DMS153 treated with DMSO at 0.1 percent for 48 hours (cell line): ENCODE data around the gene MYO18B.
A peak's percentile ranks its signal among the peaks of the same experiment; 100 is the strongest.

ENCODE experiments used
- DNase-seq: peaks from one replicate; lab custom pipeline; 2025; ENCODE audit not compliant: unreplicated experiment; lab: John Stamatoyannopoulos, UW

Gene MYO18B

DNA sequence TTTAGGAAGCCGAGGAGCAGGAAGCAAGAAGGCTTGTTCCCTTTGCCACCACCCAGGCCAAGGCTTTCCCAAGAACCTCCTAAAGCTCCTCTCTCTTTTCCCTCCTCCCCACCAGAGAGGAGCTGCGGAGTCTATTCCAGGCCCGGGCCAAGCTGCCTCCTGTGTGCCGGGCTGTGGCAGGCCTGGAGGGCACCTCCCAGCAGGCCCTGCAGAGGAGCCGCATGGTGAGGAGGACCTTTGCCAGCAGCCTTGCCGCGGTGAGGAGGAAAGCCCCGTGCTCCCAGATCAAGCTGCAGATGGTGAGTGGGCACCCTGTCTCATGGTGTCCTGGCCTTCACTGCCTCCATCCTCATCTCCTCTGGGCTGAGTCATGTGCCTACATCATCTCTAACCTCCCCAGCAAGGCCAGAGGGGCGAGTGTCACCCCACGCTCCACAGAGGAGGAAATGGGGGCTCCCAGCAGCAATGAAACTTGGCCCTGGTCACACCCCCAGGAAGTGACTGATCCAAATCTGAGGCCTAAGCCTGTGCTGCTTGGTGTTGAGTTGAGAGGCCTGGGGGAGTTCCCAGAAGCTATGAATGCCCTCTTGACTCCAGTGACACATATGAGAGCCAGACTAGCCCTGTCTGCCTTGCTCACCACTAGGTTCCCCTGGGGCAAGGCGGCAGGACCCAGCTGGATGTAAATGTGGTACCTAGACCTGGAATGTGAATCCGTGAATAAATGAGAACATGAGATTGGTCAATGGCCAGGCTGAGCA is 104.2 kb downstream of the MYO18B start:
- no peak for DNase-seq

DNA sequence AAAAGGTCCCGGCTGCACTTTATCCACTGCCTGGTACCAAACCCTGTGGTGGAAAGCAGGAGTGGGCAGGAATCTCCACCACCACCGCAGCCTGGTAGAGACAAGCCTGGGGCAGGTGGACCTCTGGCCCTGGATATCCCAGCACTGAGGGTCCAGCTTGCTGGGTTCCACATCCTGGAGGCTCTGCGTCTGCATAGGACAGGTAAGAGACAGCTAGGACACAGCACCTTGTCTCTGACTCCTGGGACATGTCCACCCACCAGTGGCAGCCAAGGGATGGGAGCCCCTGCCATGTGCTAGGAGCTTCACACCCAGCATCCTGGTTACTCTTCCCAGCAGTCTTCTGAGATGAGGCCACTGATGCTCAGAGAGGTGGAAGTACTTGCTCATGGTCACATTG is 105.5 kb downstream of the MYO18B start:
- no peak for DNase-seq

DNA sequence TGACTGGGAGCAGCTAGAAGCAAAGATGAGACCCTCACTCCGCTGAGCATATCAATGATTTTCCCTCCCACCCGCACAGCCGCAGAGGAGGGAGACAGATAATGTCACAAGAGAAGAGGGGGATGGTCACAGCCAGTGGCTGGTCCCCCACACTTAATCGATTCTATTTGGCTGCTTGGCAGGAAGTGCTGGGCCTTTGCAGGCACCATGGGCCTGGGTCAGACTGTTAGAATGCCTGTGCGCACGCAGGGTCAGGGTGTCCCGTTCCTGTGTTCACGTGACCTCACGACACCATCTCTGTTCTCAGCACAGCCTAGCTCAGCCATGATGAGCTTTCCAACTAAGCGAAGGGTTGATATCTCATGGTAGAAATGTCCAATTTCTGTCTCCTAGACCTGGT is 107.0 kb downstream of the MYO18B start:
- no peak for DNase-seq

DNA sequence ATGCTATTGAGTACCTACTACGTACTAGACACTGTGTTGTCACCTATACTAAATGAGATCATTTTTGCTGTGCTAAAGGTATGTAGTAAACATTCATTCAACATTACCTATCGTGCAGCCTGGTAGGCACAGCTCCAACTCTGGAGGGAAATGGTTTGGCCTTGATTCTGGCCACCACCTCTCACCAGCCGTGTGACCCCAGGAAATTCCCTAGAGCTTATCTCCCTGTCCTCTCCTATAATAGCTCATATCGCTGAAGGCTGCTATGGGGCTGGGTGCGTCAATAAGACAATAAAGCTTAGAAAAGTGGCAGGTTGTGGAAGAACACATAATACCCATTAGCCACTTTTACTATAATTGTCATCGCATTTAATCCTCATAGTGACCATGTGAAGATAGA is 107.5 kb downstream of the MYO18B start:
- DNase-seq = no peak

DNA sequence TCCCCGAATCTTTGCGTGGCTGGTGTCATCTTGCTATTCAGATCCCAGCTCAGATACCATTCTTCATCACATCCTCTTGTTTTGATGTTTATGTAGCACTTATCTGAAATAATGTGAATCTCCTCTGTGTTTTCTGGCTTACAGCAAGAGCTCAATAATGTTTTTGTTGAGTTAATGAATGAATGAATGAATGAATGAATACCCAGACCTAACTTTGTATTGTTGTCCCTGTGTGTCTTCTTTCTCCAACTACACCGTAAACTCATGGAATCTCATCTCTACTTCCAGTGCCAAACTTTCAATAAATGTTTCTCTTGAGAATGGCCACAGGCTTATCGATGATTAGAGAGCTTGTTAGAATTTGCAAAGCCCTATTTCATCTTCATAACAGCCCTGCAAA is 110.2 kb downstream of the MYO18B start:
- DNase-seq = no peak

DNA sequence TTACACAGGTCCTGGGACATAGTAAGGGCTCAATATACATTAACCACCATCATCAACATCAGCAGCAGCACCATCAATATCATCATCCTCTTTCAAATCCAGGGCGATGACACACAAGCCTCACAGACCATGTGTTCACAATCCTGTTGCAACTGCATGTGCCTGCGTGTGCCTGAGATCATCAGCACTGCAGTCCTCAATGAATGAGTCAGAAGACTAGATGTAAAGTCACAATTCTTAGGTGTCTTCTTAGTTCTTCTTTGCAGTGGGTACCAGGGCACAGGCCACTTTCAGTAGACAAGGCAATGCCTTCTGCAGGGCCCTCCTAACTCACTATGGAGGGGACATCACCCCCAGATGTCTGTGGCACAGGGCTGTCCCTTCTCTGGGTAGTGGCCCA is 111.1 kb downstream of the MYO18B start:
- DNase-seq = no peak

DNA sequence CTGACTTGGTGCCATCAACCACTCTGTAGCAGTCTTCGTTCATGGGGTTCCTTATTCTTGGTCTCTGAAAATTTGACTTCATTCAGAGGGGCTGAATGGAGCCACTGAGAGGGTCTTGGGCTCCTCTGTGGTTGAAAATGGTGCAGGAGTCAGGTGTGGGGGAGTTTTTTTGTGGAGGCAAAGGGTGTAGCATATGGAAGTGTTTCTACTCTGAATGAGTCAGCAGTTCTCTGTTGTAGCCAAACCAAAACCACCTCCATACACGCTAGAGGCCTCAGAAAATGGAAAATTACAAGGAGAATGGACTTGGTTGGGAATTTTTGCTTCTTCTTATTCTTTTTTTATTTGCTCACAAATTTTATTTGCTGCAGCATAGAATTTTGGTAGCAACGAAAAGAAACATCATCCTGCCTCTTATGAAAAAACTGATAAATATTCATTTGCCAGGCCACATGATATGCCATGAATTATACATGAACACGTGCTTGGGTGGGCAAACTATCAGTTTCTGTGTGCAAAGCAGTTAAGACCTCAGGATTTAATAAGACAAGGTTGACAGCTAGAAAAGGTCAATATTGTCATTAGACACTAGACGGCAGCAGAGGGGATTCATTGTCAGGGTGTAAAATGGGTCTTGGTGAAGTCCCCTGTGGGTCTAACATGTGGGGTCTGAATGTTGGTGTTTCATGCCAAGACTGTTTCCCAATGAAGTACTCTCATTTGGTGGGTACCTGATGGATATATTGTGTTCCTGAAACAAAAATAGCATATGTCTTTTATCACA is 111.7 kb downstream of the MYO18B start:
- no peak for DNase-seq

DNA sequence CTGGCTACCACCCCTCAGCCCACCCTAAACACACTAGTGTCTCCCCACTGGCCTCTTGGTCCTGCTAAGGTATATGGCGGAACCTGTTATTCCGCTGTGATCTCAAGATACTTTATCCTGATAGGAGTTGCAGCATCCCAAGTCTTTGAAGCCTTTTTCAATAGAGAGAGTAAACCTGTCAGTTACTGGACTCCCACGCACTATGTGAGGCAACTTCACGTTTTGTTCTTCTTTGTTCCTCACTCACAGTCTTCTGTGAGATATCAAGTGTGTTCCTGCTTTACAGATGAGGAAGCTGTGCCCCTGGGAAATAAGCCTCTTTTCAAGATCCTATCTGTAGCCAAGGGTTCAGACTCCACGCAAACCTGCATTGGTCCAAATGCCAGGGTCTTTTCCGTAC is 127.8 kb downstream of the MYO18B start:
- no peak for DNase-seq

DNA sequence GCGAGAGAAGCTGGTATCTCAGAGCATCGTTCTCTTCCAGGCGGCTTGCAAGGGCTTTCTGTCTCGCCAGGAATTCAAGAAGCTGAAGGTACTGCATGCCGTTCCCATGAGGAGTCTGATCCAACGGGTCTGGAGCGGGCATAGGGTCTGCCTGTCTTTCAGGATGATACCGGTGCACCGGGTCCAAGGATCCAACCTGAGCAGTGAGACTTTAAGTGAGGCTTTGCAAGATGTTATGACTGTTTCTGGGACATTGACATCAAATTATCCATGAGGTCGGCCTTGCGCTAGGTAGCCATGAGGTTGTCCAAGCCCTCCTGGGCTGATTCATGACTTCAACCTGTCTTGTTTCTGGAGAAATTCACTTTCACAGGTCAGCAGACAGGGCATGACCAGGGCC is 132.3 kb downstream of the MYO18B start:
- DNase-seq = no peak

DNA sequence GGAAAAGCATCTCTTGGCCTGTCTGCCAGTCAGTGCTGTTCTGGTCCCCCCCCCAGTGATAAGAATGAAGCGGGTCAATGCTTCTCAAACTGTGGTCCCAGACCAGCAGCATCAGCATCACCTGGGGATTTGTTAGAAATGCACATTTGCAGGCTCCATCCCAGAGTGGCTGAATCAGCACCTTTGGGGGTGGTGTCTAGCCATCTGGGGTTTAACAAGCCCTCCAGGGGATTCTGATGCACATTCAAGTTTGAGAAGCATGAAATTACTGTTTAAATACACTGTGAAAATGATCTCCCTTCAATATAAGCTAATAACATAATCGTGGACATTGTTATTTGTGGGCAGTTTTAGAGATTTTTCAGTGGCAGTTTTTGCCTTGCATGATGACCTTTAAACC is 133.5 kb downstream of the MYO18B start:
- DNase-seq = no peak

DNA sequence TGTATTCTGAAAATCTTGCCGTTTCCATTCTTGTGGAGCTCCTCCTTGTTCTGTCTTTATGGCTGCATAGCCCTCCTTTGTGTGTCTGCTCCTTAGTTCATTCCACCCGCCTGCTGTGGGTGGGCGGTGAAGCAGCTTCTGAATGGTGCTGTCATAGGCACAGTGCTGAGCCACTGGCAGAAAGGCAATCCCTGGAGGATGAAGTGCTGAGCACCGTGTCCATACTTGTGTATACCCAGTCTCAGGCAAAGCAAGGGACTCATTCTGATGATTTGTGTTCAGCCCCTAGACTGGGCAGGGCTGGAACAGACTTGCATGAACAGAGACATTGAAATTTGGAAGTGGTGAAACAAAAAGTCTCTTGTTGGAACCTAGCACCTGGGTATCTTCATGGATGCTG is 134.9 kb downstream of the MYO18B start:
- no peak for DNase-seq

DNA sequence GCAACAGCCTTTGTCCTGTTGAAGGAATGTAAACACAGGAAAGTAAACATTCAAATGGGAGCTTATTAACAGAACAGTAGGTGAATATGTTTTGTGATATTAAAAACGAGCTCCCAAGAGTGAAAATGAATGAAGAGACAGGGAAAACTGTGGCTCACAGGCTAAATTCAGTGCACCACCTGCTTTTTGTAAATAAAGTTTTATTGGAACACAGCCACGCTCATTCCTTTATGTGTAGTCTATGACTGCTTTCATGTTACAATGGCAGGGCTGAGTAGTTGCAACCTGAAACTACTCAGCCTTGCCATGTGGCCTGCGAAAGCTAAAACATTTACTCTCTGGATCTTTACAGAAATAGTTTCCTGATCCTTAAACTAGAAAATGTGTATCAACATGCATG is 136.9 kb downstream of the MYO18B start:
- DNase-seq = peak; percentile 29

DNA sequence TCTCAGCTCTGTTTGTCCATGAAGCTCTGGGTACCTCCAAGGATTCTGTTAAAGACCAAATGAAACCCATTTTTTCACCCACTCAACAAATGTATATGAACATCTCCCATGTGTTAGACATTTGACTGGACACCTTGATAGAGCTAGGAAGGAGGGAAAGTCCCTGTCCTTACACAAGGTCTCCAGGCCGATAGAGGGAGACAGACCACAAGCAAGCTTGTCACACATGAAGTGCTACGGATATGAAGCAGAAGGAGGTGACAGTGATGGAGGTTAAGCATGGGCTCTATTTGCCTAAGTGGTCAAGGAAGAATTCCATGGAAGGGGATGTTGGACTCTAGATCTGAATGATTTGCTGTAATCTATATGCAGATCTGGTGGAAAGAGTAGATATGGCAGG is 138.5 kb downstream of the MYO18B start:
- no peak for DNase-seq

DNA sequence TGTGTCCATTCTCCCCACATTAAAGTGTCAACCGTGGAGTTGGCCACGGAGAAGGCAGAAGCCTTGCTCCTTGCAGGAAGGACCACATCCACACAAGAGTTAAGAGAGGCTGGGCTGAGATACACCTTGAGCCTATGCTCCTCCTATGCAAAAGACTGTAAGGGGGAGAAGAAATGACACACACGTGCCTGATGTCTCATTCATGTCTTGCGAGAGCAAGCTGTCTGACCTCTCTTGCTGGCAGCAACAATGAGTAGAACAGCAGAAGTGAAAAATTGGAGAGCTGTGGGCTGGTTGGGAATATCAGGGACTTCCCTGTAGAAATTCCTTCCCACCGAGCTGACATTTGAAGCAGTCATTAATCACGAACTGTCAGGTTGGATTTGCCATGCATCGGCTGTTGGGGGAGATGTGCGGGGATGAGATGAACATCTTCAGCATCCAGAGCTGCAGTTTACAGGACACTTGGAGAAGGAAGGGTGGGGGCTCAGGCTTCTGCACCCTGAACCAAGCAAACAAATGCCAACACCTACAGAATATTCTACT is 139.3 kb downstream of the MYO18B start:
- DNase-seq = no peak

DNA sequence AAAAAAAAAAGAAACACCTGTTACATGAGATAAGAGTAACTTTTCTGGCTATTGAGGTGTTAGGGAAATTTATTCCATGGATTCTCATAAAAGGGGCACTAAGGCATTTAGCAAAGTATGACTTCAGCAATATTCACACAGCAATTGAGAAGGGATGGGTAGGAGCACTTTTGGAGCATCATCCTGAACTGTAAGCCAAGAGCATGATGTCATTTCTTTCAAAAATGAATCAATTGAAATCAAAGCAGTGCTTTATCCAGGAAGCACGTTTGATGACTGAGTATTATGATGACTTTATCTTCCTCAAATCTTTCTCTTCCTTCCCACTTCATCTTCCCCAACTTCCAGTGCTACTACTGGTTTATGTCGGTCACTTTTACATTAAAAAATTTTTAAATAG is 140.4 kb downstream of the MYO18B start:
- no peak for DNase-seq

DNA sequence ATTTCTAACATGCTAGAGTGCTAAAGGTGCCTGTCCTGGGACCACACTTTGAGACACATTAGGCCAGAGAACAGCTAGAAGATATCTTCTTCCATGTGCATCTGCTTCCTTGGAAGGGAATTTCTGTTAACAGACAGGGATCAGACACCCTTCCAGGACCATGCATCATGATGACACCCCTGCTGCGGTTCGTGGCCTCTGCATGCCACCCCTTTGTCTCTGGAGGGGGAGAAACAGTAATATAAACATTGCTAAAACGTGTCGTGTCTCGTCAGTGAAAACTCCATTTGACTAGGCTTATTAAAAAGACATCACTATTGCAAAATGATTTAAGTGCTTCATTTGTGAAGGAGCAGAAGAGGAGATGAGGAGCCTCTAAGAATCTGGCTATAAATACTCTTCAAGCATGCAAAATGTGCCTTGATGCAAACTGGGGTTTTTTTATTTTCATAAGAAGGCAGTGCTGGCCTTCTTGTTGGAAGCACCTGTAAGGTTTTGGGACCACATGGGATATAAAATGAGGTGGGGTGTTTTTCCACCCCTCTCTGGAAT is 141.6 kb downstream of the MYO18B start:
- DNase-seq = no peak

DNA sequence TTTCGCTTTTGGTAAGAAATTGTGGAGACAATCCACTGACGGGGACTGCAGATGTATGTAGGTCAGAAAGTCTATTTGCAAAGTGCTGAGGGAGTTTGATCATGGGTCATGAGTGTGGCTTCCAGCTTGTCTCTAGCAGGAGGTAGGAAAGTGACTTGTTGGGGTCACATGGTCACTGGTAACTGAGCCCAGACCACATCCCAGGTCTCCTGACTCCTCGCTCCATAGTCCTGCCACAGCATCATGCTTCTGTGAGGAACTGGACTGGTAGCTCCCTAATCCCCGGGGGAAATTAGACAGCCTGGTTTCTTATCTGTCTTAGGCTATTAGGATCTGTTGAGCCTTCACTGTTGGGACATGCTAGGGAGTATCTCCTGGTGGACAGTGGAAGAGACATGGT is 142.1 kb downstream of the MYO18B start:
- no peak for DNase-seq

DNA sequence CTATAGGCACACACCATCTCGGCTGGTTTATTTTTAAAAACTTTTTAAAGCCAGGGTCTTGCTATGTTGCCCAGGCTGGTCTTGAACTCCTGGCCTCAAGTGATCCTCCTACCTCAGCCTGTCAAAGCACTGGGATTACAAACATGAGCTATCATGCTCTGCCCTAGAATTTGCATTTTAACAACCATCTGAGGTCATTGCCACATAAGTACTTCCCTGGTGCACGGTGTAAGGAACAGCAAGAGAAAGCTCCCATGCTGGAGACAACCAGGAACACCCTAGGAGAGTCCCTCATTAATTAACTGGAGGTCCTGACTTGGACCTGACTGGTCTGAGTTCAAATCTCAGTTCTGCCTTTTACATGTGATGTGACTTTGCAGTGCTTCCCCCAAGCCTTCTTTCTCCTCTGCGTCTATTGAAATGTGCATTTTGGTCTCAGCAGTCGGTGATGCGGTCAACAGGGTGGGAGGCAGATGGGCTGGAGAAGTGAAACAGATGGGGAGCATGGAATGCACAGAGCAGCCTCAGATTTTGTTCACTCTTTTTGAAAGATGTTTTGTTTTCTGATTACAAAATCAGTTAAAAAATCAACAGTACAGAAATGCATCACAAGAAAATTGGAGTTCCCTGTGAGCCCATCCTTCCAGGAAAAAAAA is 146.5 kb downstream of the MYO18B start:
- no peak for DNase-seq

DNA sequence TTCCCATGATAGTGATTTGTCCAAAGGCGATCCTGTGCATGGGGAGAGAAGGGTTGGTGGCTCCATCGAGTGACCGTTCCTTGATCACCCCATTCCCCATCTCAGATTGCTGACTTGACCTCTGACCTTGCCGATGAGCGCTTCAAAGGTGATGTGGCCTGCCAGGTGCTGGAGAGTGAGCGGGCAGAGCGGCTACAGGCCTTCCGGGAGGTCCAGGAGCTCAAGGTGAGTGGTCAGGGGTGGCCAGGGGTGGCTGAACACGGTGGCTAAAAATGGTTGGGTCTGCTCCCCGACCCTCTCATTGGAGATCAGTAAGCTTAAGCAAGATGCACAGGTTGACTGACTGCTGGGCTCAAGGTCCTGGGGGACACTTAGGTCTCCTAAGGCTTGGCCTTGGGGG is 148.7 kb downstream of the MYO18B start:
- DNase-seq = no peak

DNA sequence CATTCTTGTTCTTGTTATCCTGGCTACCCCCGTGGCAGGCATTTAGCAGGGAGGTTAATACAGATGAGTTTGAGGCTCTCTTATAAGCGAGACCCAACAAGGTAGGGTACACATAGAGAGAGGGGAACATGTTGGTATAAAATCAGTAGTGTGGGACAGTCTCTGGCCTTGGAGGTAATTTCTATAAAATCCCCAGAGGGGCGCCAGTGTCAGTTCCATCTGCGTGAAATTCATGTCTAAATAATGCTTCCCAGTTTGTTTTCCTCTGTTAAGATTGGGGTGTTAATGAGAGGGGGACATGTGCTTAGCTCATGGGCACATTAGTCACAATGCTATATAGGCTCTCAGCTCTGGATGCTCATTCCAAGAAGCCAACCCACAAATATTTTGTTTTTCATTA is 150.7 kb downstream of the MYO18B start:
- no peak for DNase-seq

DNA sequence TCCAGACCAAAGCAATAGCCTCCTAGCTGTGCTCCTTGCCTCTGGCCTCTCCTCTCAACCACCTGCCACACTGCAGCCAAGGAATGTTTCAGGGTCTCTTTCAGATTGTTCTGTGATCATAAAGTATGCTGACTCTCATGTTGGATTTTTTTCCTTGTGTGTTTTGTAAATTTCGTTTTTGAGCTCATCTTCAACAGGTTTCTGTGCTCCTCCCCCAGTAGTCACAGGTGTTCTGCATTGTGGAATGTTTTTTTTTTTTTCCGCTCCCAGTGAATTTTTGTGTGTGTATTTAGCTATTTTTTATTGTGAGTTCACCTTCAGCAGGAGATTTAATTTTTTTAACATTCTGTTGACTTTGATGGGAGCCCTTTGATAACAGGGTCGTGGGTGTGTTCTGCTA is 153.7 kb downstream of the MYO18B start:
- DNase-seq = no peak

DNA sequence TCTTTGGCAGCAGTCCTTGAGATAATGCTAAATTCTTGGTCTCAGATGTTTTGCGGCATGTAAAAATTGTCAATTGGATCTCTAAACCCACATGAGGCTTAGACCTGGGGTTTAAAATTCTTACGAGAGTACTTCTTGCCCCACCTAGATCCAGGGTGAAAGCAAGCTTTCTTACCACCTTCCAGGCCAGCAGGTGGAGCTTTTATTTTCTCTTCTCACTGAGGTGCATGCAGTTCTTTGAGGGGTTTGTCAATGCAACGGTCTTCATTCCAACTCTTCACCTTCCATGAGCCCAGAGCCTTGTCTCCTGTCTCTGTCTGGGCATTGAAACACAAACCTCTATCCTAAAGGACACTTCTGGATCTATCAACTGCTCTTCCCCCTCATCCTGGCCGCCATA is 154.1 kb downstream of the MYO18B start:
- no peak for DNase-seq
